Activated T-cell treated with anti-CD3 and anti-CD28 coated beads, Interleukin-2, amount 50 U/mL, for 72 hours (primary cell): ENCODE data around the gene CD300C. TPM values are rescaled to one million over a fixed set of nuclear protein-coding genes. Genes with fewer than 3 reads are reported as not detected.
"Not testable (repeated sequence)": the region's sequence is repeated elsewhere in the genome, so short reads cannot be mapped to it uniquely, and the experiment has no call there.

ENCODE experiments used
- ATAC-seq, 2 donors: fragments of 150-1000 bp; cut with Tn5 transposase; replicated peaks in 1 of 2; 2 replicates each; pipeline ENCODE4 v1.10.0; 2021; ENCODE audit warnings: moderate library complexity in 2 of 2, mild to moderate bottlenecking in 1 of 2
- DNase-seq, 2 donors: peaks; one replicate each; pipeline ENCODE4 v3.0.0; 2021 to 2022; ENCODE audit warnings: mixed read lengths in 1 of 2
- H3K27ac Mint-ChIP-seq: one replicate; pipeline ENCODE4 v1.8.0; 2022; ENCODE audit warnings: mild to moderate bottlenecking, moderate library complexity, mixed read lengths
- H3K27me3 Mint-ChIP-seq: one replicate; pipeline ENCODE4 v1.8.0; 2022; ENCODE audit warnings: low read depth, mixed read lengths
- H3K36me3 Mint-ChIP-seq, 2 donors: one replicate each; pipeline ENCODE4 v1.8.0; 2022; ENCODE audit warnings: mixed read lengths in 2 of 2, mild to moderate bottlenecking in 1 of 2; ENCODE audit not compliant: insufficient read depth in 2 of 2
- H3K4me1 Mint-ChIP-seq: one replicate; pipeline ENCODE4 v1.8.0; 2022; ENCODE audit warnings: low read depth, mixed read lengths
- H3K4me3 Mint-ChIP-seq, 2 donors: one replicate each; pipeline ENCODE4 v1.8.0; 2022; ENCODE audit warnings: mild to moderate bottlenecking in 2 of 2, mixed read lengths in 2 of 2, moderate library complexity in 2 of 2
- H3K9me3 Mint-ChIP-seq, 2 donors: one replicate each; pipeline ENCODE4 v1.8.0; 2022; ENCODE audit warnings: mixed read lengths in 2 of 2
- total RNA-seq, 2 donors: library from RNA; stranded (reverse); gene quantifications; one replicate each; pipeline ENCODE4 v1.2.3, GENCODE V29; 2022

Gene CD300C
- total RNA-seq, 2 donors from 2014 or later: 0.16 TPM; not detected in 1

DNA sequence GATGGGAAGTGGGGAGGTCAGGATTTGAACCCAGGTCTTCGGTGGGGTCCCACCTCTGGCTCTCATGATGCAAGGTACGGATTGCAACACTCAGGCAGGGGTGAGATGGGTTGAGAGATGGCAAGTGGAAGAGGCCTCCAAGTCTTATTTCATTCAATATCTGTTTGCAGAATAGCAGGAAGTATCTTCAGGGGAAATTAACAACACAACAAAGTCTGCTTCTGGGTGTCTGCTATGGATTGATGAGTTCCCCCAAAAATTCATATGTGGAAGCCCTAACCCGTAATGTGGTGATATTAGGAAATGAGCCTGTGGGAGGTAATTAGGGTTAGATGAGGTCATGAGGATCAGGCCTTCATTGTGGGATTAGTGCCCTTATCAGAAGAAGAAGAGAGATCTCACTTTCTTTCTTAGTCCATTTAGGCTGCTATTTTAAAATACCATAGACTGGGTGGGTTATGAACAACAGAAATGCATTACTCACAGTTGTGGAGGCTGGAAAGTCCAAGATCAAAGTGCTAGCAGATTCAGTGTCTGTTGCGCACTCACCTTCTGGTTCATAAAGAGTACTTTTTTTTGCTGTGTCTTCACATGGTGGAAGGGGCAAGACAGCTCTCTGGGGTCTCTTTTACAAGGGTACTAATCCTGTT lies 25.8 kb upstream of the CD300C start:
- peak in 1 of 2 donors; percentile 27 for ATAC-seq
- Mint-ChIP-seq H3K9me3 (peaks cover 3 to 7% of the 10 kb centered on the region in 2 donors), H3K36me3 (peaks cover 0 to 2% of the 10 kb centered on the region in 2 donors), H3K4me3 (no peak overlapping the region), H3K4me1 (peaks cover 27% of the 10 kb centered on the region), H3K27me3 (peaks cover 25% of the 10 kb centered on the region), H3K27ac (no peak overlapping the region)
- no peak for DNase-seq

DNA sequence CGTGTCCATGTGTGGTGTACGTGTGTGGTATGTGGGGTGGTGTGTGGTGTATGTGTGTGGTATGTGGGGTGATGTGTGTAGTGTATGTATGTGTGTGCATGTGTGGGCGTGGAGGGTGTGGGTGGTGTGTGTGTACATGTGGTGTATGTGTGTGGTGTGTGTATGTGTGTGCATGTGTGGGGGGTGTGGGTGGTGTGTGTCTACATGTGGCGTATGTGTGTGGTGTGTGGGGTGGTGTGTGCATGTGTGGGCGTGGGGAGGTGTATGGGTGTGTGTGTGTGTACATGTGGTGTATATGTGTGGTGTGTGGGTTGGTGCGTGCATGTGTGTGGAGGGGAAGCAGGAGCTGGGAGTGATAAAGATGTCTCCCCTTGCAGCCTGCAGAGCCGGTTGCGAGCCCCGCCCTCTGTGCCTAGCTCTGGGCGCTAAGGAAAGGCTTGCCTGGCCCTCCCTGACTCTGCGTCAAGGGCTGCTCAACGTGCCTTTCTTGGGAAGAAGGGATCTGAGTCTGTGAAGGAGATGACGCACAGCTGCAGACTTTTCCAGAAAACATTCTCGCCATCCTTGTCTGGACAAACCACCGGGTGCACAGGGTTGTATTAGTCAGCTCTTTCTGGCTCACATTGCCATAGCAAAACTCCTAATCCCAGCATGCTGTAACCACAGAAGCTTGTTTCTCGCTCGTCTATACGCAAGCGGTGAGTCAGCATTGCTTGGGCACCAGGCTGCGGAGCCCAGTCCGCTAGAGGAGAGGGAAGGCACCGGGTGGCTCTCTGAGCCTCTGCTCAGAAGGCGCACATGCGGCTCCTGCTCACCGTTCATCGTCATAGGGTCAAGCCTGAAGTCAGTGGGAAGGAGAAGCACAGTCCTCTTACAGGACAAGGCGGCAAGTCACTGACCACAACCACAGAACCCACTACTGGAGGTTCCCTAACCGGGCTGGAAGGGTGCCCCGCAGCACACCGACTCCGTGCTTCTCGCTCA lies 23.4 kb upstream of the CD300C start:
- Mint-ChIP-seq H3K27me3 (peaks cover 14% of the 10 kb centered on the region), H3K27ac (no peak overlapping the region), H3K4me1 (peaks cover 27% of the 10 kb centered on the region), H3K9me3 (peaks cover 0 to 7% of the 10 kb centered on the region in 2 donors), H3K4me3 (peak overlapping the region in 1 of 2 donors; percentile 2), H3K36me3 (peaks cover 0 to 2% of the 10 kb centered on the region in 2 donors)
- ATAC-seq (peak; percentile 75 to 78), DNase-seq (peak; percentile 43 to 44)

DNA sequence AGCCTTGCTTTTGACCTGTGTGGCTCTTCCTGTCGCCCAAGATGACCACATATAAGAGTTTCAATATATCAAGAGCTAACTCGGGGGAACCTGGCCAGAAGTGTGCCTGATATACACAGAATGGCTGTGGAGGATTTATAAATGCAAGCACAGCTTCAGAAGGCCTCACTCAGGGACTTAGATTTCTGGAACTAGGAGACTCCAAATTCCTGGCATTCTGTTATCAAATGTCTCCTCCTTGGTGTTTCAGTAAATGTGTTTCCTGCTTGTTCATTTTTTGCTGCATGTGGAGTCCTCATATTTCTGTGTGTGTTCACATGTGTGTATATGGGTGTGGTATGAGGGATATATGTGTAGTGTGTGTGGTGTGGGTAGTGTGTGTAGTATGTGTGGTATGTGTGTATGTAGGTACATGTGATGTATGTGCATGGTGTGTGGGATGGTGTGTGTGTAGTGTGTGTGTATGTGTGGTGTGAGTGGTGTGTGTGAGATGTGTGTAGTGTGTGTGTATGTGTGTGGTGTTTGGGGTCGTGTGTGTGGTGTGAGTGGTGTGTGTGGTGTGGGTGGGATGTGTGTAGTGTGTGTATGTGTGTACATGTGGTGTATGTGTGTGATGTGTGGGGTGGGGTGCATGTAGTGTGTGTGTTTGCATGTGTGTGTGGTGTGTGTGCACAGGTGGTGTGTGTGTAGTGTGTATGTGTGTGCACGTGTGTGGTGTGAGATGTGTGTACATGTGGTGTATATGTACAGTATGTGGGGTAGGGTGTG lies 22.4 kb upstream of the CD300C start:
- ATAC-seq (no peak), DNase-seq (no peak)
- H3K27me3 Mint-ChIP-seq: peaks cover 18% of the 10 kb centered on the region
- H3K36me3 Mint-ChIP-seq: peaks cover 0 to 2% of the 10 kb centered on the region in 2 donors
- peaks cover 0 to 7% of the 10 kb centered on the region in 2 donors for H3K9me3 Mint-ChIP-seq
- H3K4me3 Mint-ChIP-seq: no peak overlapping the region
- H3K4me1 Mint-ChIP-seq: peaks cover 27% of the 10 kb centered on the region
- H3K27ac Mint-ChIP-seq: no peak overlapping the region

DNA sequence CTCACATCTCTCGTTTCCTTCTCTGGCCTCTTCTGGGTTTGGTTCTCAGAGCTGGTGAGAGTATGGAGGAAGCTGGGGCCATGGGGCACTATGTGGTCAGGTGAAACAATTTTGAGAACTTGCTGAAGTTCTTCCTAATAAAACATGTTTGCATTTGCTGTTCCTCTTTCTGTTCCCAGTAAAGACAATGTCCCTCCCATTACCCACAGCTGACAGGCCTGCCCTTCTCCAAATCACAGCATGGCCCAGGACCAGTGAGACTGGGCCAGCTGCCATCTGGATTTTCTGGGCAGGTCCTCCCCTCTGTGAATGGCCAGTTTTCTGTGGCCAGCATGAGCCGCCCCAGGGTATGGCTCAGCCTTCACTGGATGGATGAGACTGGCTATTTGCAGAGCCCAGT lies 21.5 kb upstream of the CD300C start, which contains the start of gene CD300H:
Gene CD300H, minus strand, starts transcription at position 113 of the 400 bp plus-strand sequence.
- ATAC-seq: no peak
- Mint-ChIP-seq H3K27ac (no peak within 1 kb of the TSS), H3K36me3 (peaks cover 0 to 2% of the 10 kb centered on the region in 2 donors), H3K4me1 (peaks cover 27% of the 10 kb centered on the region), H3K9me3 (peaks cover 0 to 7% of the 10 kb centered on the region in 2 donors), H3K4me3 (no peak within 1 kb of the TSS), H3K27me3 (peaks cover 20% of the 10 kb centered on the region)
- no peak for DNase-seq

DNA sequence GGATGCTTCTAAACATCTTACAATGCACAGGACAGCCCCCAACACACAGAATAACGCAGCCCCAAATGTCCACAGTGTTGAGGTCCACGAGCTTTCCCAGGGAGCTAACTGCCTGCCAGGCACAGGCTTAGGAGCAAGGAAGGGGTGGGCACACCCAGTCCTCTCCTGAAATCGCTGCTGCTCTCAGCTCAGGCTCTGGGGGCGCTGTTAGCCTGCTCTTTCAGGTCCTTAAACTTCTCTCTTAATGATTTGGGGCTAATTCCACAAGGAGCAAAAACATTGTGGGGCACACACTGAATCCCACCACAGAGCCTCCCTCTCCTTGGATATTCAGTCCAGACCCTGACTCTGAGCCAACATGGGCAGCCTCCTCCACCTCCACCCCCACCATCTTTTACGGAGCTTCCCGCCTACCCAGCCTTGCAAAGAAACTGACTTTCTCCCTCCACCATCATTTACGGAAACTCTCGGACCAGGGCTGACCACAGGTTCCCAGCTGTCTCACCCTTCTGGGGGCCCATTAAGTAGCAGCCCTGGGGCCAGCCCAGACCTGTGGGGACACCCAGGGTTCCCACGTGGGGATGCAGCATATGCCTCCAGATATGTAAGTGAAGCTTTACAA lies 20.3 kb upstream of the CD300C start:
- Mint-ChIP-seq H3K4me1 (peaks cover 19% of the 10 kb centered on the region), H3K27ac (no peak overlapping the region), H3K4me3 (no peak overlapping the region), H3K36me3 (peaks cover 0 to 2% of the 10 kb centered on the region in 2 donors), H3K9me3 (peaks cover 0 to 7% of the 10 kb centered on the region in 2 donors), H3K27me3 (peaks cover 20% of the 10 kb centered on the region)
- DNase-seq: peak; percentile 22 to 34
- ATAC-seq: no peak

DNA sequence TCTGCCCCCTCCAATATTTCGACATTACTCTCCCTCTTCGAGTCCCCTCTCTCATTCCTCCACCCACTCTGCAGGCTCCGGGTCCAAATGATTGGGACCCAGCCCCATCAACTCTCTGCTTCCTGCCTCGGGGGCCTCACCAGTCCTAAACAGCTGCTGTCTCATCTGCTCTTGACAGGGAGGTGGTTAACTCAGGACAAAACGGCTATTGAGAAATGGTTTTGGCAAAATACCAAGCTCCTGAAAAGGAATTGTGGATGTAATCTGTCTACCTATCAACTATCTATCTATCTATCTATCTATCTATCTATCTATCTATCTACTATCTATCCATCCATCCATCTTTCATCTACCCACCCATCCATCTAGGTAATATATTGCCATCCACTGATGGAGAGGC lies 19.2 kb upstream of the CD300C start:
- Mint-ChIP-seq H3K27me3 (peaks cover 20% of the 10 kb centered on the region), H3K4me1 (peaks cover 19% of the 10 kb centered on the region), H3K4me3 (no peak overlapping the region), H3K9me3 (peaks cover 0 to 7% of the 10 kb centered on the region in 2 donors), H3K36me3 (peaks cover 0 to 2% of the 10 kb centered on the region in 2 donors), H3K27ac (no peak overlapping the region)
- ATAC-seq: no peak
- DNase-seq: no peak

DNA sequence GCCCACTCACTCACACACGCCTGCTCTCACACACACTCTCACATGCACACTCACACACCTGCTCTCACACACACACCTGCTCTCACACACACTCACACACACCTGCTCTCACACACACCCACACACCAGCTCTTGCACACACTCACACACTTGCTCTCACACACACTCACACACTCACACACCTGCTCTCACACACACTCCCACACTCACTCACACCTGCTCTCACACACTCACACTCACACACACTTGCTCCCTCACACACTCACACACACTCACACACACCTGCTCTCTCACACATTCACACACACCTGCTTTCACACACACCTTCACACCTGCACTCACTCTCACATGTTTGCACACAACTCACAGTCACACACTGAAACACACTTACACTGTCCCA lies 17.4 kb upstream of the CD300C start:
- no peak overlapping the region for H3K27ac Mint-ChIP-seq
- DNase-seq (no peak), ATAC-seq (no peak)
- peaks cover 13% of the 10 kb centered on the region for H3K4me1 Mint-ChIP-seq
- no peak overlapping the region for H3K4me3 Mint-ChIP-seq
- H3K9me3 Mint-ChIP-seq: peaks cover 0 to 2% of the 10 kb centered on the region in 2 donors
- peaks cover 0 to 1% of the 10 kb centered on the region in 2 donors for H3K36me3 Mint-ChIP-seq
- H3K27me3 Mint-ChIP-seq: peaks cover 11% of the 10 kb centered on the region

DNA sequence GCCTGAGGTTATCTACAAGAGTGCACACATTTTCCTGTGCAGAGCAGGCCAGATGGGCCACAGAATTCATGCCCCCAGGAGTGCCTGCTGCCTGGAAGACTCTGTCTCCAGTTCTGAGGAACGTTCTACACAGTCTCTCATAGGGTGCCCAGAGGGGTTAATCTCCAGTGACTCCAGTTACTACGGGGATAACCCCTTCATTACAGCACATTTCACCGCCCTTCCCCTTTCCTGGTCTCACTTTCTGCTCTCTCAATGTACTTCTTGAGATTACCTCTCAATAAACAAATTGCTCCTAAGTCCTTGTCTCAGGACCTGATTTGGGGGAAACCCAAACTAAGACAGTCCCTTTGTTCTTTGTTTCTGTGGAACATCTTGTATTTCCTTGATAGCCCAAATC lies 15.7 kb upstream of the CD300C start:
- ATAC-seq: no peak
- Mint-ChIP-seq H3K36me3 (no peaks in the 10 kb centered on the region), H3K27me3 (peaks cover 7% of the 10 kb centered on the region), H3K27ac (no peak overlapping the region), H3K9me3 (no peaks in the 10 kb centered on the region), H3K4me1 (peaks cover 9% of the 10 kb centered on the region), H3K4me3 (no peak overlapping the region)
- DNase-seq: no peak

DNA sequence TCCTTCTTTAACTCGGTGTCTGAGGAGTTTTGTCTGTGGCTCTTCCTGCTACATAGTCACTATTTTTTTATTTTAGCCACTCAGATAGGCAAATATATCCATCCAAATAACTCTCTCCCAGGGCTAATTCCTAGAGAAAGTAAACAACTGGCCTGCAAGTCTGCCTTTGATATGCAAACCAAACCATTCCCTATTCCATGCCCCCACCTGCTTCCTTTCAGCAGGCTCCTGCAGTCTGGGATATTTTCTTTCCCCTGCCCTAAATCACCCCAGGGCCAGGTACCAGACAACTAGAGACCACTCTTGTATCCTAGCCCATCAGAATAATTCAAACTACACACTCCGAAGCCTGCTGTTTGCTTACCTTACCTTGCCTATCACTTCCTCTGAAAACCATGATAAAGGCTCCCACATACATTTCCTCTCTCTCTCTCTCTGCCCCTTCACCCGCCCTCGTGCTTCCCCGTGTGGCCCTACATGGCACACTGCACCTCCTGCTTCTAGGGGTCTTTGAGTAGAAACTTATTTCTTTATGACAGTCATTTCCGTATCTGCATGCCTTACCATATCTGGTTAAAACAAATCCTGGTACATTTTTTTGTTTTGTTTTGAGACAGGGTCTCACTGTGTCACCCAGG lies 13.1 kb upstream of the CD300C start:
- no peaks in the 10 kb centered on the region for H3K36me3 Mint-ChIP-seq
- H3K4me1 Mint-ChIP-seq: peaks cover 9% of the 10 kb centered on the region

DNA sequence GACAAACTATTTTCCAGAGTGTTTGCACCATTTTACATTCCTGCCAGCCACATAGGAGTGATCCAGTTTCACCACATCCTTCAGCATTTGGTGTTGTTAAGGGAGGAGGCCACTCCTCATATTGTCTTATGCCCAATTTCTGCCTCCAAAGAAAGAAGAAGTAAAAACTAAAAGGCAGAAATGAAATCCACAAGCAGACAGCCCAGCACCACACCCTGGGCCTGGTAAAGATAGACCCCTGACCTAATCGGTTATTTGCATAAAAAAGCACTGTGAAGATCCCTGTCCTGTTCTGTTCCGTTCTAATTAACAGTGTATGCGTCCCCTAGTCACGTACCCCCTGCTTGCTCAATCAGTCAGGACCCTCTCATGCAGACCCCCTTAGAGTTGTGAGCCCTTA lies 12.5 kb upstream of the CD300C start:
- H3K4me3 Mint-ChIP-seq, H3K4me1 Mint-ChIP-seq, H3K9me3 Mint-ChIP-seq, DNase-seq, H3K27ac Mint-ChIP-seq, H3K36me3 Mint-ChIP-seq, ATAC-seq, H3K27me3 Mint-ChIP-seq: not testable (repeated sequence)

More for the DNA sequence above, 13.1 kb upstream of the CD300C start:
- peak in 1 of 2 donors; percentile 56 for ATAC-seq
- no peak overlapping the region for H3K4me3 Mint-ChIP-seq
- H3K9me3 Mint-ChIP-seq: peaks cover 0 to 2% of the 10 kb centered on the region in 2 donors
- DNase-seq: no peak
- peaks cover 7% of the 10 kb centered on the region for H3K27me3 Mint-ChIP-seq
- peak overlapping the region; percentile 12 for H3K27ac Mint-ChIP-seq

DNA sequence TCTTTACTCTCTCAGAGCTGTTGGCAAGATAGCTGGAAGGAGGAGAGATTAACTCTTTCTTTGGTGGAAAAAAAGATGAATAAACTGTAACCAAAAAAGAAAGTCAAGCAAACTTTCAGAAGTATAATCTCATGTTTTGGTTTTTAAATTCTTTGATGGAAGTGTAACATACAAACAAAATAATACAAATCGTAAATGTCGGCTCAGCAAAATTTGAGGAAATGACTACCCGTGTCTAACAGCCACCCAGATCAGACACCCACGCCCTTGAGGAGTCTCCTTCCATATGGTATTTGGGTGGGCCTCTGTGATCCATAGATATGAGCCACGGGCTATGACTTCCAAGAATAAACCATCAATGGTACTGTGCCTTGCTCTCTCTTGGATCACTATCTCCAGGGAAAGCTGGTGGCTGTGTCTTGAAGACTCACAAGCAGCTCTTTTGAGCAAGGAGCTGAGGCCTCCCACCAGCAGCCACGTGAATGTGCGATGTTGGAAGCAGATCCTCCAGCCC lies 9.6 kb upstream of the CD300C start:
- H3K36me3 Mint-ChIP-seq: no peaks in the 10 kb centered on the region
- peaks cover 4% of the 10 kb centered on the region for H3K27me3 Mint-ChIP-seq
- ATAC-seq (no peak), DNase-seq (no peak)
- peaks cover 0 to 2% of the 10 kb centered on the region in 2 donors for H3K9me3 Mint-ChIP-seq
- peaks cover 9% of the 10 kb centered on the region for H3K4me1 Mint-ChIP-seq
- no peak overlapping the region for H3K27ac Mint-ChIP-seq
- no peak overlapping the region for H3K4me3 Mint-ChIP-seq

DNA sequence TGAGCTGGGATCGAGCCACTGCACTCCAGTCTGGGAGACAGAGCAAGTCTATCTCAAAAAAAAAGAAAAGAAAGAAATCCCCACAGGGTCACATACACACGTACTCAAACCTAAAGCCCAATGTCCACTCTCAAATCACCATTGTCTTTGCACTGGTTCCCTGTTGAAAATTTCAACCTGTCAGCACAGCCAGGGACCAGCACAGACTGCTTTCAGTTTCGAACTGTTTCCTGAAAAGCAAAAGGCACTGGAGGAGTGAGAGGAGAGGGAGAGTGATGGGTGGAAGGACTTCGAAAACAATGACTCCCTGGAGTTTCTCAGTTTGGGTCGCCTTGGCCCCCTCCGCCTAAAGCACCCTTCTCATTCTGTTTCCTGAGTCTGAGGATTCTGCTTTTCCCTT lies 9.0 kb upstream of the CD300C start:
- H3K4me1 Mint-ChIP-seq: peaks cover 9% of the 10 kb centered on the region
- H3K9me3 Mint-ChIP-seq: peaks cover 0 to 2% of the 10 kb centered on the region in 2 donors
- peaks cover 4% of the 10 kb centered on the region for H3K27me3 Mint-ChIP-seq
- ATAC-seq (no peak), DNase-seq (no peak)
- no peak overlapping the region for H3K27ac Mint-ChIP-seq
- H3K36me3 Mint-ChIP-seq: no peaks in the 10 kb centered on the region
- no peak overlapping the region for H3K4me3 Mint-ChIP-seq
